HG03558 (cell line): Measurements from ENCODE around the gene LRRC17.
"Not testable (repeated sequence)": the region's sequence is repeated elsewhere in the genome, so short reads cannot be mapped to it uniquely, and the experiment has no call there.

Source experiments
- ATAC-seq: cut with Tn5 transposase; IDR thresholded peaks from one replicate; pipeline ENCODE4 v1.9.1; 2021; ENCODE audit warnings: moderate number of reproducible peaks; ENCODE audit not compliant: unreplicated experiment; ENCODE audit errors: extremely low read depth

Gene LRRC17

GRCh38 chr7:102938679-102939078 is 25.9 kb downstream of the LRRC17 start:
- ATAC-seq: no peak

DNA sequence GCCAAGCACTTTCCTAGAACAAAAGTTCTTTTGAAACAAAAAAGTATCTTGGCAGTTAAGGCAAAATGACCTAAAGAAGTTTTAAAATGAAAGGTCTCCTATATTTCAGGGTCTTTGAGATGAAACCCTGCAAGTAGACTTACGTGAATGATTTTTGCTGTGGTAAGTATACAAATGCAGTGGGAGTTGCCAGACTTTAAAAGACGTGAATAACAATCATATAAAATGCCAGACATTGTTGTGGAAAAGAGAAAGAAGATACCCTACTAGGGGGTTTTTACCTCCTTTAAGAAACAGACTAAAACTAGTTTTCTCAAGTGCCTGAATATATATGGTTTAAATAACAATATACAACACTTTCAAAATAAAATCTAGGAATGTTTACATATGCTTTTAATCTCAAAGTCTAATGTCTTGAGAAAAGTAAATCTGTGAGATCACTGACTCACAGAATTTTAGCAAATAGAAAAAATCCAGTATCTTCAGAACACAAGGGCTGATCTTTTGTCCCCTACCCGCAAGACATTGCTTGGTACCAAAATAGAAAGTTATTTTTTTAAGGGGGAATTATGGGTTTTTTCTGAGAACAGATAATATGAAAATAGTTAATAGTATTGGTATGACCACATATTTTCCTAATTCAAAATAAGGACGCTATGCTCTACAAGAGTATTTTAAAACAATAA is 29.5 kb downstream of the LRRC17 start:
- ATAC-seq: no peak

- no peak for ATAC-seq
These were observed 30.1 kb downstream of the LRRC17 start for GRCh38 chr7:102942868-102943267.

DNA sequence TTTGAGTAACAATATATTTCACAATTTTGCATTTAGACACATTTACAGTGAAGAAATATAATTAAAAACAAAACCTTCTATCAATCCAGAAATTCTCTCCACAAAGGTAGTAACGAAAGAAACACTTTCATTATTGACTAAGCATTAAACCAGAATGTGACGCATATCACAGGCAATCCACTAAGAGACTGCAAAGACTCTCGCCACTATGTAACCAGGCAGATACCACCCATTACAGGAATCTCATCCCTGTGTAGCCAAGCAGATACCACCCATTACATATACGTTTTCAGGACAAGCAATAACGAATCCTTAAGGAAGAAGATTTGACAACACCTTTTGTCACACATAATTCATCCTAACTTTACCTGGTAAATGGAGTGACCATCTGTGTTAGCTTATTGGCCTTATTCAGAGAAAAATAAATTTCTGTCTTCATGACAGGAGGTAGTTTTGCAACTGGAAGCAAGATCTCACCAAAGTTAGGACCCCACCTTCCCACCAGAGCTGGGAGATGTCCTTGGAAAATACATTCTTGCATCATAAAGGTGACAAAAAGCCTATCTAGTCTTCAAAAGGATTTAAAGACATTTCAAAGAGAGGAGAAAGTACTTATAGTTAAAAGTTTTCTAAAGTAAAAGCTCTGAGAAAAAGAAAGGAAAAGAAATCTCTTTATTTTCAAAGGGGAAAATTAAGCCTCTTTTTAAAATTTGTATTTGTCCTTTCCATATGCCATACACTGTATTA is 30.8 kb downstream of the LRRC17 start:
- no peak for ATAC-seq

DNA sequence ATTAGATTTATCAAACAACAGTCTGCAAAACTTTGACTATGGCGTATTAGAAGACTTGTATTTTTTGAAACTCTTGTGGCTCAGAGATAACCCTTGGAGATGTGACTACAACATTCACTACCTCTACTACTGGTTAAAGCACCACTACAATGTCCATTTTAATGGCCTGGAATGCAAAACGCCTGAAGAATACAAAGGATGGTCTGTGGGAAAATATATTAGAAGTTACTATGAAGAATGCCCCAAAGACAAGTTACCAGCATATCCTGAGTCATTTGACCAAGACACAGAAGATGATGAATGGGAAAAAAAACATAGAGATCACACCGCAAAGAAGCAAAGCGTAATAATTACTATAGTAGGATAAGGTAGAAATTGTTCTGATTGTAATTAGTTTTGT is 31.4 kb downstream of the LRRC17 start:
- no peak for ATAC-seq

DNA sequence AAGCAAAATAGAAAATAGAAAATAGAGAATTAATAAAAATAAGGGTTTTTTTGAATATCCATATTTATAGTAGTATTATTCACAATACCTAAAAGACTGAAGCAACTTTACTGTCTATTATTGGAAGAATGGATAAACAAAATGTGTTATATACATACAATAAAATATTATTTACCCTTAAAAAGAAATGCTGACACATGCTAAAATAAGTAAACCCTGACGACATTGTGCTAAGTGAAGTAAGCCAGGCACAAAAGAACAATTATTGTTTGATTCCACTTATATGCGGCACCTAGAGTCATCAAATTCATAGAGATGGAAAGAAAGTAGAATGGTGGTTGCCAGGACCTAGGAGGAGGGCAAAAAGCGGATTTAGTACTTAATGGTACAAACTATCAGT is 39.0 kb downstream of the LRRC17 start:
- ATAC-seq: no peak

DNA sequence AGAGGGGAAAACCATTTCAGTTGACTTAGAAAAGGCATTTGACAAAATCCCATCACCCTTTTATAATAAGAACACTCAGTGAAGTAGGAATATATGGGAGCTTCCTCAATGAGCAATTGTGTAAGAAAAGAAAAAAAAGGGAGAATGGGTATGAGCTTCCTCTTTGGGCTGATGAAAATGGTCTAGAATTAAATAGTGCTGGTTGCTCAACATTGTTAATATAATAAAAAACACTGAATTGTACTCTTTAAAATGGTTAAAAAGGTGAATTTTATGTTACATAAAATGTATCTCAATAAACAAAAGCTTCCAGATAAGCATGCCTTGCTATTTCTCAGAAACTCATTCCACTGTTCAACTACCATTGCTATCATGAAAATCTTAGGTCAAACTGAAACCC is 40.6 kb downstream of the LRRC17 start:
- no peak for ATAC-seq

GRCh38 chr7:102954359-102954758 is 41.6 kb downstream of the LRRC17 start:
- not testable (repeated sequence) for ATAC-seq

DNA sequence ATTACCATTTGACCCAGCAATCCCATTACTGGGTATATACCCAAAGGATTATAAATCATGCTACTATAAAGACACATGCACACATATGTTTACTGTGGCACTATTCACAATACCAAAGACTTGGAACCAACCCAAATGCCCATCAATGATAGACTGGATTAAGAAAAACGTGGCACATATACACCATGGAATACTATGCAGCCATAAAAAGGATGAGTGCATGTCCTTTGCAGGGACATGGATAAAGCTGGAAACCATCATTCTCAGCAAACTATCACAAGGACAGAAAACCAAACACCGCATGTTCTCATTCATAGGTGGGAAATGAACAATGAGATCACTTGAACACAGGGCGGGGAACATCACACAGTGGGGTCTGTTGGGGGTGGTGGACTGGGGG is 45.2 kb downstream of the LRRC17 start:
- not testable (repeated sequence) for ATAC-seq

DNA sequence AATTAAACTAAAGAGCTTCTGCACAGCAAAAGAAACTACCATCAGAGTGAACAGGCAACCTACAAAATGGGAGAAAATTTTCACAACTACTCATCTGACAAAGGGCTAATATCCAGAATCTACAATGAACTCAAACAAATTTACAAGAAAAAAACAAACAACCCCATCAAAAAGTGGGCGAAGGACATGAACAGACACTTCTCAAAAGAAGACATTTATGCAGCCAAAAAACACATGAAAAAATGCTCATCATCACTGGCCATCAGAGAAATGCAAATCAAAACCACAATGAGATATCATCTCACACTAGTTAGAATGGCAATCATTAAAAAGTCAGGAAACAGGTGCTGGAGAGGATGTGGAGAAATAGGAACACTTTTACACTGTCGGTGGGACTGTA is 49.2 kb downstream of the LRRC17 start:
- not testable (repeated sequence) for ATAC-seq

DNA sequence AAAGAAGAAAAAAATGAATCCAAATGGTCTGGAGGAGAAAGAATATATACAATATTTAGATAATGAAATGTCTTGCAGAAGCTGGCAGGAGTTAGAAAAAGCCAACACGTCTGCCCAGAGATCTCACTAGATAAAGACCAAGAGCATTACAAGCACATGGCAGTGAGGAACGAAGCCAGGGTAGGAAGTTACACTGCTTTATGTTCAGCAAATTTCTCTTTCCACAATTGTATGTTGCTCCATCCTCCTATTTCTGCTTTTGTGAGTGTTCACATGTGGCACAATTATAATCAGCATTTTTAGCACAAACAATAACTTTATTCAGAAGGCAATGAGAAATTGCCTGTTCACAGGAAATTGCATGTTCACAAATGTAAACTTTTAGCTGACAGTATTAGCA is 53.7 kb downstream of the LRRC17 start:
- no peak for ATAC-seq

GRCh38 chr7:102967798-102968197 is 55.0 kb downstream of the LRRC17 start:
- no peak for ATAC-seq

DNA sequence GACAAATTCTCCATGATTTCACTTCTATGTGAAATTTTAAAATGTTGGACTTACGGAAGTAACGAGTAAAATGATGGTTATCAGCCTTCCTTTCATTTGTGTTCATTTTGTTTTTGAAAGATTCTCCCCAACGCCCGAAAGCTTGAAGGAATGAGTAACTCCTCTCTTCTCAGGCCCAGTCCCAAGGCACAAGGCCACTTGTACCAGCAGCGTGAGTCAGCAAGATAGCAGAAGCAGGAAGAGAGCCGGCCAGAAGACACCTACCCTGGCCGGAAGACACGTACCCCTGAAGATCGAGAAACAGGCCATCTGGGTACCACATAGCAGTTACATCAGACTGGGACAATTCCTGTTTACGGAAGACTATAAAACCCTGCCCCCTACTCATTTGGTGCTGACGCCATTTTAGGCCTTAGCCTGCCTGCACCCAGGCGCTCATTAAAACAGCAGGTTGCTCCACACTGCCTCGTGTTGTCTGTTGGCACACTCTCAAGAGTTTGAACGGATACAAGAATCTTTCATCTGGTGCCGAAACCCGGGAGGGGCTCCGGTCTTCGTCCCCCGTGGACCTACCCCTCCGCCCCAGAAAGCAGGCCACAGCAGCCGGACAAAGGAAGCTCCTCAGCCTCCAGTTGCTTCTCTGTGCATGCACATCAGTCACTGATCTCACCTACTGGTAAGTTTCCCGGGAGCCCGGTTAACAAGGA is 60.4 kb downstream of the LRRC17 start:
- ATAC-seq: no peak

- no peak for ATAC-seq
These were observed 61.8 kb downstream of the LRRC17 start for GRCh38 chr7:102974366-102975236.

DNA sequence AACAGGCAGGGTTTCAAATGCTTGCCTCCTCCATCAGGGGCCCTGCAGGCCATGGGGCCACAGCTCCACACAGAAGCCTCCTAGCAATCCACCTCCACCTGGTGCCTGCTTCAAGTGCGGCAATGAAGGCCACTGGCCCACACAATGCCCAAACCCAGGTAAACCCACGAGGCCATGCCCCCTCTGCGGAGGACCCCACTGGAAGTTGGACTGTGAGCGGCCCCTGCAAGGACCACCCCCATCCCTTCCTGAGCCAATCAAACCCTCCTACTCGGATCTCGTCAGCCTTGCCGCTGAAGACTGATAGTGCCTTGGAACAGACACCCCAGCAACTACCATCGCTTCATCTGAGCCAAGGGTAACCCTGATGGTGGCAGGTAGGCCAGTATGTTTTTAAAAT is 63.1 kb downstream of the LRRC17 start:
- ATAC-seq: no peak

- ATAC-seq: no peak
These were observed 63.7 kb downstream of the LRRC17 start for GRCh38 chr7:102976493-102976892.

DNA sequence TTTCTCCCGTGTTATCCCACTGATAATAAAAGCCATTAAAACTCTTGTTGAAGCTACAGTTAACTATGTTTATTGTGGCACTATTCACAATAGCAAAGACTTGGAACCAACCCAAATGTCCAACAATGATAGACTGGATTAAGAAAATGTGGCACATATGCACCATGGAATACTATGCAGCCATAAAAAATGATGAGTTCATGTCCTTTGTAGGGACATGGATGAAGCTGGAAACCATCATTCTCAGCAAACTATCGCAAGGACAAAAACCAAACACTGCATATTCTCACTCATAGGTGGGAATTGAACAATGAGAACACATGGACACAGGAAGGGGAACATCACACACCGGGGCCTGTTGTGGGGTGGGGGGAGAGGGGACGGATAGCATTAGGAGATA is 64.8 kb downstream of the LRRC17 start:
- ATAC-seq: not testable (repeated sequence)

GRCh38 chr7:102978284-102978683 is 65.5 kb downstream of the LRRC17 start:
- no peak for ATAC-seq

DNA sequence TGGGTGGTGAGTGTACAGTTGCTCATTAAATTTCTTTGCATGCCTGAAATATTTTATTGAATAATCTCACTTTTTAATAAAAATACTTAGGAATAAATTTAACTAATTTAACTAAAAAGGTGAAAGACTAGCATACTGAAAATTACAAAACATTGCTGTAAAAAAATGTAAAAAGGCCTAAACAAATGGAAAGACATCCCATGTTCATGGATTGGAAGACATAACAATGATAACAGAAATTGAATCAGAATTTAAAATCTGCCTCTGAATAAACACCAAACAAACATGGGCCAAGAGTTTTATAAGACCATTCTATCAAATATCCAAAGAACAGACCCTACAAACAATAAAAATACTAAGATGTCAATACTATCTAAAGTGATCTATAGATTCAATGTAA is 66.9 kb downstream of the LRRC17 start:
- ATAC-seq: no peak

DNA sequence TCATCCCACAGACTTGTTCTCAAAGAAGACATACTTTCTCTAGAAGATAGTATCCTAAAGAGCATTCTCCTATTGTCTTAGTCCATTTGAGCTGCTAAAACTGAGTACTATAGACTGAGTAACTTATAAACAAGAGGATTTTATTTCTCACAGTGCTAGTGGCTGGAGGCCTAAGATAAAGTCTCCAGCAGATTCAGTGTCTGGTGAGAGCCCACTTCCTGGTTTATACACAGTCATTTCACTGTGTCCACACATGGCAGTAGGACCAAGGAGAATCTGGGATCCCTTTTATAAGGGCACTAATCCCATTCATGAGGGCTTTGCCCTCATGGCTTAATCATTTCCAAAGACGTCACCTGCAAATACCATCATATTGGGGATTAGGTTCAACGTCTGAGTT is 68.7 kb downstream of the LRRC17 start:
- ATAC-seq: no peak
